ENCODE data around the gene NTMT1.

NTMT1 gene

GRCh38 chr9:129678844-129679243 is 52.9 kb downstream of the NTMT1 start:
- no peak for DNase-seq (ENCODE audit: low spot score)

GRCh38 chr9:129679537-129679936 is 53.6 kb downstream of the NTMT1 start:
- no peak for DNase-seq (ENCODE audit: low spot score)

- no peak for DNase-seq (ENCODE audit: low spot score)
Measured at GRCh38 chr9:129681924-129682323, 56.0 kb downstream of the NTMT1 start.

GRCh38 chr9:129682381-129682780 is 56.4 kb downstream of the NTMT1 start:
- DNase-seq (ENCODE audit: low spot score), result no peak

- no peak for DNase-seq (ENCODE audit: low spot score)
Measured at GRCh38 chr9:129685220-129685932, 59.4 kb downstream of the NTMT1 start.

Measured in putamen (tissue), 1 donor.